Measurements from ENCODE around the gene STPG1. TPM values are rescaled to one million over a fixed set of nuclear protein-coding genes. Genes with fewer than 3 reads are reported as not detected.

Gene STPG1
- total RNA-seq, 4 donors from 2014 or later: 2.2 to 5.6 (median 4.1) TPM

DNA sequence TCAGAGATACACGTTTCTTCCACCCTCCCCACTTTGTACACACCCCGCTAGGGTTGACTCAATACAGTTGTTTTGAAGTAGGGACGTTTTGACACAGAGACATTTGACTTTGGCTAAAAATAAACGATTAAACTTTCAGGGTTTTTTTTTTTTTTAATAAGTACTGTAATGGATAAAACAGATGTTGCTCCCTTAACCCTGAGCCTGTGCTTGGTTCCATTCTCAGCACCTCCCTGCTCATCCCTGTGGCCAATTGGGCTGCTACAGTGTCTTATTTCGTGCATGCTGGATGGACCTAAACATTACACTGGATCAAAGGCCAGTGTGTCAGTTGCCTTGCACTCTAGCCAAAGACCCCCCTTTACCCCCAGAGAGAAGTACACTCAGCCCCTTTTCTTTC lies 77.5 kb downstream of the STPG1 start:
- Histone ChIP-seq H3K4me1 (no peaks in the 10 kb centered on the region), H3K9me3 (no peaks in the 10 kb centered on the region), H3K27me3 (no peaks in the 10 kb centered on the region), H3K4me3 (no peak overlapping the region), H3K36me3 (no peaks in the 10 kb centered on the region), H3K27ac (replicated peaks in 1 of 4) (no peak overlapping the region)
- TF ChIP-seq POLR2A (IDR thresholded peaks at IDR 0.05; ENCODE audit: low read depth): no peak
- TF ChIP-seq, protein P1, sequence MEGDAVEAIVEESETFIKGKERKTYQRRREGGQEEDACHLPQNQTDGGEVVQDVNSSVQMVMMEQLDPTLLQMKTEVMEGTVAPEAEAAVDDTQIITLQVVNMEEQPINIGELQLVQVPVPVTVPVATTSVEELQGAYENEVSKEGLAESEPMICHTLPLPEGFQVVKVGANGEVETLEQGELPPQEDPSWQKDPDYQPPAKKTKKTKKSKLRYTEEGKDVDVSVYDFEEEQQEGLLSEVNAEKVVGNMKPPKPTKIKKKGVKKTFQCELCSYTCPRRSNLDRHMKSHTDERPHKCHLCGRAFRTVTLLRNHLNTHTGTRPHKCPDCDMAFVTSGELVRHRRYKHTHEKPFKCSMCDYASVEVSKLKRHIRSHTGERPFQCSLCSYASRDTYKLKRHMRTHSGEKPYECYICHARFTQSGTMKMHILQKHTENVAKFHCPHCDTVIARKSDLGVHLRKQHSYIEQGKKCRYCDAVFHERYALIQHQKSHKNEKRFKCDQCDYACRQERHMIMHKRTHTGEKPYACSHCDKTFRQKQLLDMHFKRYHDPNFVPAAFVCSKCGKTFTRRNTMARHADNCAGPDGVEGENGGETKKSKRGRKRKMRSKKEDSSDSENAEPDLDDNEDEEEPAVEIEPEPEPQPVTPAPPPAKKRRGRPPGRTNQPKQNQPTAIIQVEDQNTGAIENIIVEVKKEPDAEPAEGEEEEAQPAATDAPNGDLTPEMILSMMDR (IDR thresholded peaks at IDR 0.05): no peak
- TF ChIP-seq POLR2AphosphoS5 (IDR thresholded peaks at IDR 0.05): no peak
- no peak for TF ChIP-seq EP300 (IDR thresholded peaks at IDR 0.05)
- 66% methylated on average over 5 of the region's 5 CpGs for WGBS
- DNase-seq (ENCODE audit: extremely low spot score): no peak
- intact Hi-C loops (cut with DNase I): no loop called here

DNA sequence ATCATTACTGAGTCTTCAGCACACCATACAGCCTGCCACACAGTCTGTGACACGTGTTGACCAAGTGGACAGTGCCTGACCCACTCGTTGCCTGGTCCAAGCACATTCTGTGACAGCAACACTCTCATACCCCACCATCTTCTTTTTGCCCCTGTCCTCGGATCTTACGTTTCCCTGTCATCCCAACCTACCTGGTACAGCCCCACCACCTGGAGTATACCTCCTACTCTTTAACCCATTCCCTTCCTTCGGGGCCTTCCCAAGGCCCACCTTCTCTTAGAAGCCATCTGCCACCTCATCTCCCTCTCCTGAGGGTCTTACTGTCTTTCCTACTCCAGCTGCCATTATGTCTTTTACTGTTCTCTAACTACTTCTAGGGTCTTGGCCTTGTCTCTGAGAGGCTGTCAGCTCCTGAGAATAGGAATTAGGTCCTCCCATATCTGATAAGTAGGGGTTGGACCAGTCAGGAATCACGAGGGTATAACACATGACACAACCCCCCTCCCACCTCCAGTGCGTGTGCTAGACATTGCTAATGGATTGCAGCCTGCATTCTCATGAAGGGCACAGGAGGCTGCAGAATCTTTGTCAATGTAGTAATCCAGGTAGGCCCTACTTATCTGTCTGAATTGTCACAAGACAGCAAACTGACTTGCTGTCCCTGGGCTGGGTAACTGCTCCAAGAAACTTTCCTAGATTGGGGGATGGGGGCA lies 81.5 kb downstream of the STPG1 start:
- Histone ChIP-seq H3K4me3 (no peak overlapping the region), H3K9me3 (no peaks in the 10 kb centered on the region), H3K27ac (replicated peaks in 1 of 4) (no peak overlapping the region), H3K36me3 (no peaks in the 10 kb centered on the region), H3K4me1 (no peaks in the 10 kb centered on the region), H3K27me3 (no peaks in the 10 kb centered on the region)
- WGBS: 91% methylated on average over 7 of the region's 7 CpGs
- TF ChIP-seq EP300 (IDR thresholded peaks at IDR 0.05): no peak
- no peak for TF ChIP-seq POLR2AphosphoS5 (IDR thresholded peaks at IDR 0.05)
- TF ChIP-seq, protein P1 (IDR thresholded peaks at IDR 0.05): no peak
- TF ChIP-seq POLR2A (IDR thresholded peaks at IDR 0.05; ENCODE audit: low read depth): no peak
- no peak for DNase-seq (ENCODE audit: extremely low spot score)
- intact Hi-C loops (cut with DNase I): no loop called here

- DNase-seq (ENCODE audit: extremely low spot score): no peak
- Histone ChIP-seq H3K27me3 (no peaks in the 10 kb centered on the region), H3K9me3 (no peaks in the 10 kb centered on the region), H3K4me1 (no peaks in the 10 kb centered on the region), H3K36me3 (no peaks in the 10 kb centered on the region), H3K27ac (replicated peaks in 1 of 4) (no peak overlapping the region), H3K4me3 (no peak overlapping the region)
- 86% methylated on average over 2 of the region's 2 CpGs for WGBS
- TF ChIP-seq POLR2AphosphoS5 (IDR thresholded peaks at IDR 0.05): no peak
- TF ChIP-seq EP300 (IDR thresholded peaks at IDR 0.05): no peak
- TF ChIP-seq POLR2A (IDR thresholded peaks at IDR 0.05; ENCODE audit: low read depth): no peak
- TF ChIP-seq, protein P1 (IDR thresholded peaks at IDR 0.05): no peak
- intact Hi-C loops (cut with DNase I): no loop called here
These were observed 83.6 kb downstream of the STPG1 start for GRCh38 chr1:24329797-24330543.

- intact Hi-C loops (cut with DNase I): no loop called here
- Histone ChIP-seq H3K9me3 (no peaks in the 10 kb centered on the region), H3K4me3 (no peak overlapping the region), H3K27me3 (no peaks in the 10 kb centered on the region), H3K27ac (replicated peaks in 1 of 4) (no peak overlapping the region), H3K4me1 (no peaks in the 10 kb centered on the region), H3K36me3 (no peaks in the 10 kb centered on the region)
- no peak for DNase-seq (ENCODE audit: extremely low spot score)
- WGBS: 85% methylated on average over 9 of the region's 9 CpGs
- TF ChIP-seq EP300 (IDR thresholded peaks at IDR 0.05) (no peak), POLR2AphosphoS5 (IDR thresholded peaks at IDR 0.05) (no peak), POLR2A (IDR thresholded peaks at IDR 0.05; ENCODE audit: low read depth) (no peak)
- TF ChIP-seq, protein P1 (IDR thresholded peaks at IDR 0.05): no peak
These were observed 84.3 kb downstream of the STPG1 start for GRCh38 chr1:24329331-24329730.
